Measurements from ENCODE around the gene RPL37A.

DNA sequence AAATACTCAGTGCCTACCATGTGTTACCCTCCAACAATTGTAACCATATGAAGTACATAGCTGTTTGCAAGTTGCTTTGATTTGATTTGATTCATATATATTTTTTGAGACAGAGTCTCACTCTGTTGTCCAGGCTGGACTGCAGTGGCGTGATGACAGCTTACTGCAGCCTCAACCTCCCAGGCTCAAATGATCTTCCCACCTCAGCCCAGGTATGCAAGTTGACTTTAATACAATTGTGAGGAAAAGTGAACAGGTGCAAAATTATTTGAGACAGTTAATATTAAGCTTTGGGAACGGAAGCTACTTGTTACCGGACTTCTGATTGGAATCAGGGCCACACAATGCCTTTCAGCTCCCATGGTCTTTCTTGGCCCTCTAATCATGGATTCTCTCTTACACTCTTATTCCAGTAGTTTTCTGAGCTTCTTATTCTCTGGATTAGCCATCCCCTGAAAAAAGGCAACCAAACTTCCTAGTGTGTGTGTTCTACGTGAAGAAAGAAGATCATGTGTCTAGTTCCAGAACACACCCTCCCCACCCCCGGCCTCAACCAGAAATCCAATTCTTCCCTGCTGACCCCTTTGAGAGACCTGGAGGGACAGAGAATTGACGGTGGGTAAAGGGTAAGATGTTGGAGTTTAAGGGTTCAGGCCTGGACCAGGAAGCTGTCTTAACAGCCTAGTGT lies 1.1 kb upstream of the RPL37A start:
- TF ChIP-seq, protein P1, sequence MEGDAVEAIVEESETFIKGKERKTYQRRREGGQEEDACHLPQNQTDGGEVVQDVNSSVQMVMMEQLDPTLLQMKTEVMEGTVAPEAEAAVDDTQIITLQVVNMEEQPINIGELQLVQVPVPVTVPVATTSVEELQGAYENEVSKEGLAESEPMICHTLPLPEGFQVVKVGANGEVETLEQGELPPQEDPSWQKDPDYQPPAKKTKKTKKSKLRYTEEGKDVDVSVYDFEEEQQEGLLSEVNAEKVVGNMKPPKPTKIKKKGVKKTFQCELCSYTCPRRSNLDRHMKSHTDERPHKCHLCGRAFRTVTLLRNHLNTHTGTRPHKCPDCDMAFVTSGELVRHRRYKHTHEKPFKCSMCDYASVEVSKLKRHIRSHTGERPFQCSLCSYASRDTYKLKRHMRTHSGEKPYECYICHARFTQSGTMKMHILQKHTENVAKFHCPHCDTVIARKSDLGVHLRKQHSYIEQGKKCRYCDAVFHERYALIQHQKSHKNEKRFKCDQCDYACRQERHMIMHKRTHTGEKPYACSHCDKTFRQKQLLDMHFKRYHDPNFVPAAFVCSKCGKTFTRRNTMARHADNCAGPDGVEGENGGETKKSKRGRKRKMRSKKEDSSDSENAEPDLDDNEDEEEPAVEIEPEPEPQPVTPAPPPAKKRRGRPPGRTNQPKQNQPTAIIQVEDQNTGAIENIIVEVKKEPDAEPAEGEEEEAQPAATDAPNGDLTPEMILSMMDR (IDR thresholded peaks at IDR 0.05), result no peak
- no peak for TF ChIP-seq POLR2A (IDR thresholded peaks at IDR 0.05)

All from adrenal gland (tissue), 5 donors.